ENCODE data around the gene EXOC4. TPM values are rescaled to one million over a fixed set of nuclear protein-coding genes. Genes with fewer than 3 reads are reported as not detected.

Gene EXOC4
- total and polyA plus RNA-seq, 2 of the 8 experiments (the other 6 are each of a cell fraction or from before 2014, with no cell fraction given): 27.0 to 67.3 TPM

- TF ChIP-seq GABPA (IDR thresholded peaks at IDR 0.05; ENCODE audit: borderline replicate concordance, insufficient read depth, low read length) (no peak), POLR2AphosphoS5 (IDR thresholded peaks at IDR 0.05; ENCODE audit: low read depth, low read length) (no peak), BACH1 (IDR thresholded peaks at IDR 0.05; ENCODE audit: low read length) (no peak), KDM5A (IDR thresholded peaks at IDR 0.05; ENCODE audit: low read length) (no peak)
- H3K27me3 ChIP-seq (replicated peaks in 1 of 4; ENCODE audit: control insufficient read depth in 3 of 4, extremely low read depth in 1 of 4, insufficient read depth in 3 of 4, low read length in 3 of 4): no peaks in the 10 kb centered on the region
- H3K23me2 ChIP-seq (ENCODE audit: low read depth, low read length): no peaks in the 10 kb centered on the region
- H3K79me2 ChIP-seq (ENCODE audit: control insufficient read depth in 1 of 2, insufficient read depth in 2 of 2, low read length in 2 of 2): no peaks in the 10 kb centered on the region
- no peak overlapping the region for H3K4me2 ChIP-seq (ENCODE audit: insufficient read depth in 1 of 2, low read depth in 2 of 2, low read length in 2 of 2)
- no peak overlapping the region for H3K27ac ChIP-seq (ENCODE audit: low read depth, low read length)
- no peak overlapping the region for H3K56ac ChIP-seq (replicated peaks; ENCODE audit: insufficient read length, low read depth, low read length)
- H2BK120ac ChIP-seq (replicated peaks; ENCODE audit: low read depth, low read length): no peak overlapping the region
- peaks cover 0 to 12% (median 0%) of the 10 kb centered on the region in 4 experiments; a peak in 3 of 8 replicates for H3K36me3 ChIP-seq (ENCODE audit: control insufficient read depth in 2 of 4, insufficient read depth in 4 of 4, low read length in 3 of 4)
- no peak overlapping the region for H3K14ac ChIP-seq (ENCODE audit: insufficient read length)
- H3K4ac ChIP-seq (replicated peaks; ENCODE audit: insufficient read length, low read depth, low read length): no peak overlapping the region
- FAIRE-seq (no peak), DNase-seq (ENCODE audit: low read depth in 1 of 2, low spot score in 2 of 2) (no peak)
- no peak overlapping the region for H4K91ac ChIP-seq (replicated peaks; ENCODE audit: insufficient read length, low read length)
- no peak overlapping the region for H3K4me3 ChIP-seq (ENCODE audit: extremely low read depth in 1 of 4, insufficient read depth in 2 of 4, low read depth in 3 of 4, low read length in 4 of 4)
- no peaks in the 10 kb centered on the region for H3K79me1 ChIP-seq (ENCODE audit: low read depth, low read length)
- H3K23ac ChIP-seq (ENCODE audit: insufficient read length): no peak overlapping the region
- no peaks in the 10 kb centered on the region for H3K4me1 ChIP-seq (replicated peaks in 1 of 4; ENCODE audit: control insufficient read depth in 3 of 4, insufficient read depth in 4 of 4, low read length in 3 of 4)
- H2AFZ ChIP-seq (ENCODE audit: low read length): no peak overlapping the region
- peaks cover 46 to 51% of the 10 kb centered on the region in 2 experiments for H3K9me3 ChIP-seq (ENCODE audit: insufficient read depth in 2 of 2, low read depth in 1 of 2, low read length in 1 of 2)
- no peak overlapping the region for H2BK5ac ChIP-seq (ENCODE audit: low read depth, low read length)
- no peaks in the 10 kb centered on the region for H4K20me1 ChIP-seq (replicated peaks in 1 of 2; ENCODE audit: control insufficient read depth in 1 of 2, insufficient read depth in 2 of 2, low read length in 2 of 2)
- no peak overlapping the region for H2BK12ac ChIP-seq (ENCODE audit: low read depth, low read length)
- H4K8ac ChIP-seq (ENCODE audit: extremely low read depth, insufficient read depth, low read length): no peak overlapping the region
- ChIA-PET CTCF (ENCODE audit: partially characterized antibody) (interaction anchor here (1.1 to 1.3 kb wide), 2 partner anchors 10 to 53 kb away, joined by 3 read pairs; no protein-coding TSS in a partner anchor), POLR2A (ENCODE audit: partially characterized antibody) (no interaction called here)
- H2BK15ac ChIP-seq (ENCODE audit: low read length): no peak overlapping the region
- H4K5ac ChIP-seq (ENCODE audit: insufficient read length, low read depth, low read length): no peak overlapping the region
- no peak overlapping the region for H3K9ac ChIP-seq (replicated peaks in 1 of 4; ENCODE audit: extremely low read depth in 1 of 4, low read depth in 3 of 4, low read length in 3 of 4)
- H2BK20ac ChIP-seq (ENCODE audit: low read length): no peak overlapping the region
- no peak overlapping the region for H3K18ac ChIP-seq (ENCODE audit: extremely low read depth, low read length)
- no peak overlapping the region for H2AK5ac ChIP-seq (ENCODE audit: low read depth, low read length)
Measured at GRCh38 chr7:134088199-134088598, 835.3 kb downstream of the EXOC4 start.
